ENCODE measurements around the gene ZNF141.

DNA sequence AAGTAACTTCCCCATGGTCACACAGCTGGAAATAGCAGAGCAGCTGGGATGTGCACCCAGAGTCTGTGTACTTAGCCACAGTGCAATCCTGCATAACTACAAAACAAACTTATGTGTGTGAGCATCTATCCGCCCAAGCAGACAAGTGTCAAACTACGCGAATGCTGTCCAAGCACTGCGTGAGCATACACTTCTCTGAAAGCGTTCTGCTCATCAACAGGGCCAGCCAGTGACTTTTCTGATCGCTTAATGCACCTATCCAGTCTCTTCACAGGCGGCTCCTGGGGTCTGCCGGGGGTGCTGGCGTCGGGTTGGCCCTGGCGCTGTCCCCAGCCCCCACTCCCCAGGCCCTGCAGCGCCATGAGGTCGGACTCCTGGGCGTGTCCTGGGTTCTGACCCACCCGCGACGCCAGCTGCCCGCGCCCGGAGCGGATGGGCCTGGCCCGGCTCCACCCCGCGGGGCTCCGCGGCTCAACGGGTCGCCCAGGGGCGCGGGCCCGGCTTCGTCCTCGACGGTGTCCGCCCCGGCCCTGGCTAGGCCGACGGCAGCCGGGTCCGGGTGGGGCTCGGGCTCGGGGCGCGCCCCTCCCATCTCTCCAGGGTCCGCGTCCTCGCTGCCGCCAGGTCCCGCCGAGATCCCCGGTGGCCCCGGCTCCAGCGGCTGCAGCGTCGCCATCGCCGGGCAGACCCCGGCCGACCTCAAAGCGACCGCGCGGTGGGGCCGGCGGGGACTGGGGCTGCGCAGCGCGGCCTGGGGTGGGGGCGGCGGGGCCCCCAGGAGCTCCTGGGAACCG lies 1.3 kb upstream of the ZNF141 start:
- TF ChIP-seq EZH2 (IDR thresholded peaks at IDR 0.05; ENCODE audit: low read depth, unreplicated experiment) (no peak), CREB1 (CRISPR knock-in tag; IDR thresholded peaks at IDR 0.05; ENCODE audit: low read depth) (no peak), POLR2AphosphoS5 (IDR thresholded peaks at IDR 0.05; ENCODE audit: low read depth) (no peak), ZNF114 (CRISPR knock-in tag; IDR thresholded peaks at IDR 0.05) (no peak), EZH2phosphoT487 (IDR thresholded peaks at IDR 0.05; ENCODE audit: unreplicated experiment) (no peak), JUNB (IDR thresholded peaks at IDR 0.05; ENCODE audit: unreplicated experiment) (no peak)
- TF ChIP-seq, protein P1, sequence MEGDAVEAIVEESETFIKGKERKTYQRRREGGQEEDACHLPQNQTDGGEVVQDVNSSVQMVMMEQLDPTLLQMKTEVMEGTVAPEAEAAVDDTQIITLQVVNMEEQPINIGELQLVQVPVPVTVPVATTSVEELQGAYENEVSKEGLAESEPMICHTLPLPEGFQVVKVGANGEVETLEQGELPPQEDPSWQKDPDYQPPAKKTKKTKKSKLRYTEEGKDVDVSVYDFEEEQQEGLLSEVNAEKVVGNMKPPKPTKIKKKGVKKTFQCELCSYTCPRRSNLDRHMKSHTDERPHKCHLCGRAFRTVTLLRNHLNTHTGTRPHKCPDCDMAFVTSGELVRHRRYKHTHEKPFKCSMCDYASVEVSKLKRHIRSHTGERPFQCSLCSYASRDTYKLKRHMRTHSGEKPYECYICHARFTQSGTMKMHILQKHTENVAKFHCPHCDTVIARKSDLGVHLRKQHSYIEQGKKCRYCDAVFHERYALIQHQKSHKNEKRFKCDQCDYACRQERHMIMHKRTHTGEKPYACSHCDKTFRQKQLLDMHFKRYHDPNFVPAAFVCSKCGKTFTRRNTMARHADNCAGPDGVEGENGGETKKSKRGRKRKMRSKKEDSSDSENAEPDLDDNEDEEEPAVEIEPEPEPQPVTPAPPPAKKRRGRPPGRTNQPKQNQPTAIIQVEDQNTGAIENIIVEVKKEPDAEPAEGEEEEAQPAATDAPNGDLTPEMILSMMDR (conservative IDR thresholded peaks at IDR 0.05; ENCODE audit: low read depth in 2 of 2): no peak
- TF ChIP-seq, protein P2, sequence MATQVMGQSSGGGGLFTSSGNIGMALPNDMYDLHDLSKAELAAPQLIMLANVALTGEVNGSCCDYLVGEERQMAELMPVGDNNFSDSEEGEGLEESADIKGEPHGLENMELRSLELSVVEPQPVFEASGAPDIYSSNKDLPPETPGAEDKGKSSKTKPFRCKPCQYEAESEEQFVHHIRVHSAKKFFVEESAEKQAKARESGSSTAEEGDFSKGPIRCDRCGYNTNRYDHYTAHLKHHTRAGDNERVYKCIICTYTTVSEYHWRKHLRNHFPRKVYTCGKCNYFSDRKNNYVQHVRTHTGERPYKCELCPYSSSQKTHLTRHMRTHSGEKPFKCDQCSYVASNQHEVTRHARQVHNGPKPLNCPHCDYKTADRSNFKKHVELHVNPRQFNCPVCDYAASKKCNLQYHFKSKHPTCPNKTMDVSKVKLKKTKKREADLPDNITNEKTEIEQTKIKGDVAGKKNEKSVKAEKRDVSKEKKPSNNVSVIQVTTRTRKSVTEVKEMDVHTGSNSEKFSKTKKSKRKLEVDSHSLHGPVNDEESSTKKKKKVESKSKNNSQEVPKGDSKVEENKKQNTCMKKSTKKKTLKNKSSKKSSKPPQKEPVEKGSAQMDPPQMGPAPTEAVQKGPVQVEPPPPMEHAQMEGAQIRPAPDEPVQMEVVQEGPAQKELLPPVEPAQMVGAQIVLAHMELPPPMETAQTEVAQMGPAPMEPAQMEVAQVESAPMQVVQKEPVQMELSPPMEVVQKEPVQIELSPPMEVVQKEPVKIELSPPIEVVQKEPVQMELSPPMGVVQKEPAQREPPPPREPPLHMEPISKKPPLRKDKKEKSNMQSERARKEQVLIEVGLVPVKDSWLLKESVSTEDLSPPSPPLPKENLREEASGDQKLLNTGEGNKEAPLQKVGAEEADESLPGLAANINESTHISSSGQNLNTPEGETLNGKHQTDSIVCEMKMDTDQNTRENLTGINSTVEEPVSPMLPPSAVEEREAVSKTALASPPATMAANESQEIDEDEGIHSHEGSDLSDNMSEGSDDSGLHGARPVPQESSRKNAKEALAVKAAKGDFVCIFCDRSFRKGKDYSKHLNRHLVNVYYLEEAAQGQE (IDR thresholded peaks at IDR 0.05; ENCODE audit: unreplicated experiment): no peak
- TF ChIP-seq, protein P3, sequence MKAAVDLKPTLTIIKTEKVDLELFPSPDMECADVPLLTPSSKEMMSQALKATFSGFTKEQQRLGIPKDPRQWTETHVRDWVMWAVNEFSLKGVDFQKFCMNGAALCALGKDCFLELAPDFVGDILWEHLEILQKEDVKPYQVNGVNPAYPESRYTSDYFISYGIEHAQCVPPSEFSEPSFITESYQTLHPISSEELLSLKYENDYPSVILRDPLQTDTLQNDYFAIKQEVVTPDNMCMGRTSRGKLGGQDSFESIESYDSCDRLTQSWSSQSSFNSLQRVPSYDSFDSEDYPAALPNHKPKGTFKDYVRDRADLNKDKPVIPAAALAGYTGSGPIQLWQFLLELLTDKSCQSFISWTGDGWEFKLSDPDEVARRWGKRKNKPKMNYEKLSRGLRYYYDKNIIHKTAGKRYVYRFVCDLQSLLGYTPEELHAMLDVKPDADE (IDR thresholded peaks at IDR 0.05): no peak

Data from GM23338 (cell line).